Small intestine (tissue), 4 donors: ENCODE results near the gene DNAL1. TPM values are rescaled to one million over a fixed set of nuclear protein-coding genes. Genes with fewer than 3 reads are reported as not detected.

Experiments
- polyA plus RNA-seq, 4 donors: library from polyadenylated mRNA; stranded (reverse) in 3 of 4; unstranded in 1 of 4; fragments of 200-250 nt in 3 of 4; fragments of 120-200 nt in 1 of 4; gene quantifications; one replicate each; pipeline versions ENCODE4 v1.2.1 to v1.2.3, GENCODE V29; 2013
- donor health status: healthy with polysubstance abuse.
- donor health status: Bipolar disorder and iron deficiency.
- donor health status: healthy.

DNAL1 gene
- polyA plus RNA-seq, 4 donors, result 0.54 to 5.4 (median 3.0) TPM

Other genes starting within 250 kb of the DNAL1 start
- 10 to 100 TPM; 38.5 to 87.9 (median 55.4) TPM for gene NUMB, start 186.4 kb upstream of the DNAL1 start, polyA plus RNA-seq
- 1 to 10 TPM; 5.4 to 7.4 (median 6.7) TPM for gene RIOX1, start 154.1 kb upstream of the DNAL1 start, polyA plus RNA-seq
- gene ACOT1, start 107.8 kb upstream of the DNAL1 start, polyA plus RNA-seq, result 10 to 100 TPM in 2 of 4 donors, 1 to 10 TPM in 2; 3.6 to 30.0 (median 10.1) TPM
- 1 to 10 TPM in 2 of 4 donors, under 1 TPM in 2; 0.03 to 4.2 (median 1.2) TPM for gene HEATR4, start 86.0 kb upstream of the DNAL1 start, polyA plus RNA-seq
- gene ACOT2, start 75.8 kb upstream of the DNAL1 start, polyA plus RNA-seq, result 10 to 100 TPM; 25.0 to 89.9 (median 45.9) TPM
- gene ACOT4, start 53.1 kb upstream of the DNAL1 start, polyA plus RNA-seq, result 10 to 100 TPM in 2 of 4 donors, 1 to 10 TPM in 2; 2.5 to 12.7 (median 7.5) TPM
- gene ACOT6, start 32.5 kb upstream of the DNAL1 start, polyA plus RNA-seq, result under 1 TPM in 2 of 4 donors, not detected in 2; 0.04 to 0.54 TPM
- gene PNMA1, start 69.4 kb downstream of the DNAL1 start, polyA plus RNA-seq, result 10 to 100 TPM; 10.8 to 23.5 (median 14.6) TPM
- 10 to 100 TPM in 3 of 4 donors, 1 to 10 TPM in 1; 8.2 to 15.7 (median 13.4) TPM for gene PTGR2, start 206.8 kb downstream of the DNAL1 start, polyA plus RNA-seq
- gene ZNF410, start 241.9 kb downstream of the DNAL1 start, polyA plus RNA-seq, result 10 to 100 TPM; 30.7 to 50.1 (median 36.7) TPM